Hepatic stellate cell (primary cell): ENCODE results near the gene VSIG10L.

Experiments
- DNase-seq: peaks from one replicate; pipeline ENCODE4 v3.0.0; 2011; ENCODE audit warnings: low spot score

VSIG10L gene

DNA sequence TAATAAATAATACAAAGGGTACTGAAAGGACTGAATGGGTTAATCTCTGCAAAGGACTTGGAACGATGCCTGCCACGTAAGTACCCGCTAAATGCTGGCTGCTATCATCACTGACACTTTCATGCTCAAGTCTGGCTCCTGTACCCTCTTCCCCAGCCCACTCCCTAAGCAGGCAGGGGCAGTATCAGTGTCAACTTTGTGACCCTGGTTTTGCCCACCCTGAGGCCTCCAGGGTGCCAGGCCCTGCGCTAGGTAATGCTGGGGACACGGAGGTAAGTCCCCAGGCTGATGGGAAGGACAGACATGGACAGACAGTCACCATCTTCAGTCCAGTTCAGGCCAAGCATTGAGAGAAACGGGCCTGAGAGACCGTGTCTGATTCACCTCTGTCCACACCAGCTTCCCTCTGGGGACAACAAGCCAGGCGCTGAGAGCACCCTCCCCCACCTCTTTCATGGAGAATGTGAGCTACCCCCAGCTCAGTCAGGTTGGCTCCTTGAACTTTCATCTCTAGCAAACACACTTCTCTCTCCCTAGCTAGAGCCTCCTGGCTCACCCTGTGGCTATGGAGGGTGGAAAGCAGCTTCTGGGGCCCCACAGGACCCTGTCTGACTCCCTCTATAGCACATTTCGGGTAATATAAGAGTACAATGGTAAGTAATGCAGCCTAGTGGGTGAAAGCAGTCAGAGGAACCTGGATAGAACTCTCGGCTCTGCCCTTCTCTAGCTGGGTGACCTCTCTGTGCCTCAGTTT lies 23.4 kb upstream of the VSIG10L start:
- DNase-seq, result peak; percentile 63

DNA sequence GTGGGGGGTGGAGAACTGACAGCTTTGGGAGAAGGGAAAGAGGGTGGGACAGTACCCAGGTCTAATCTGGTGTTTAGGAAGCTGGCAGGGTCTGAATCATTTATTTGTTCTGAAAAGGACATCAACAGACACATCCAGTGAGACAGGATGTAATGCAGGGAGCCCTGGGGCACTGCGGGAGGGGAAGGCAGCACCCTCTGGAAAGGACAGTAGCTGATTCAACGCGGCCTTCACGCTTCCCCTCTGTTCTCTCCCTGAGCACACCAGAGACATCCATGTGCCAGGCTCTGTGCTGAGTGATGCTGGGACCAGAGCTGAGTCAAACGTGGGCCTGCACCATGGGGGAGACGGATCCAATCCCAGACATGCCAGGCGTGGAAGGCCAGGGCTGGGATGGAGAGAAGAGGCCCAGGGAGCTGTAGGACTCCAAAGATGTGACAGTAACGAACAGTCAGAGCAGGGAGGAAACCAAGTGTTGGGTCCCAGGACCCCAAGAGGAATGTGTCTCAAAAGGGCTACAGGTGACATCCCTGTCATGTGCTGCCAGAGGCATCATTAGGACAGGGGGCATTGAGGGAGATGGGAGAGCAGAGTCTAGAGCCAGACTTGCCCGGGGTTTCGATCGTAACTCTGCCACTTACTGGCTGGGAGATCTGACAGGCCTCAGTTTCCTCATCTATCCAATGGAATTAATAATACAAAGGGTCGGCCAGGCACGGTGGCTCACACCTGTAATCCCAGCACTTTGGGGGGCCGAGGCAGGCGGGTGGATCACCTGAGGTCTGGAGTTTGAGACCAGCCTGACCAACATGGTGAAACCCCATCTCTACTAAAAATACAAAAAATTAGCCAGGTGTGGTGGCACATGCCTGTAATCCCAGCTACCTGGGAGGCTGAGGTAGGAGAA lies 22.5 kb upstream of the VSIG10L start:
- DNase-seq, result no peak

DNA sequence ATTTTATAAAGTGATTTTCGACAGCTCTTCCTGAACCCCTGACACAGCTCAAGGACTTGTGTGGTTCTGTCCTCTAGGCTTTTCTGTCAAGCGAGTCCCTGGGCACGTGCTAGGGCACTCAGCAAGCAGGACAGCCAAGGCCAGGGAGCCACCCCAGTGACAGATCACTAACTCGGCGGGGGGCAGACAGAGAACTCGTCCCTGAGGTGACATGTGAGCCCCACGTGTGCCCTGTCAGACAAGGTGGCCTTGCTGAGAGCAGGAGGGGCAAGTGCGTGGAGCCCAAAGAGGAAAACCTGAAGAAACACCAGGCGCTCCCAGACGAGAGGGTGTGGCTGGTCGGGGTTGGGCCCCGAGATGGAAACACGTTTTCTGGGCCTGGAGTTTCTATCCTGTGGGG lies 19.3 kb upstream of the VSIG10L start:
- no peak for DNase-seq

DNA sequence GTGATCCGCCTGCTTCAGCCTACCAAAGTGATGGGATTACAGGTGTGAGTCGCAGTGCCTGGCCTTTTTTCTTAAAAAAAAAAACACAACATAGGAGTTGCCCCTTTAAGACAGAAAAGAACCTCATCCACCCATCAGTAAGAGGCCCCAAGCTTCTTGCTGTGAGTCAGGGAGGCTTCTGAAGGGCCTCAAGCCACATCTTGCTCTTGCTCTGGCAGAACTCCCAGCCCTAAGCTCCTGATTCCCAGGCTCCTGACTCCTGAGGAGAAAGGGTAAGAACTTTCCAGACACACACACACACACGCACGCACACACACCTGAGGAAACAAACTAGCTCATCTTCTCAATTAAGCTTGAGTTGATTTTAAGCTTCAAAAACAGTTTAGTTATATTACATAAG lies 17.4 kb upstream of the VSIG10L start:
- peak; percentile 75 for DNase-seq

DNA sequence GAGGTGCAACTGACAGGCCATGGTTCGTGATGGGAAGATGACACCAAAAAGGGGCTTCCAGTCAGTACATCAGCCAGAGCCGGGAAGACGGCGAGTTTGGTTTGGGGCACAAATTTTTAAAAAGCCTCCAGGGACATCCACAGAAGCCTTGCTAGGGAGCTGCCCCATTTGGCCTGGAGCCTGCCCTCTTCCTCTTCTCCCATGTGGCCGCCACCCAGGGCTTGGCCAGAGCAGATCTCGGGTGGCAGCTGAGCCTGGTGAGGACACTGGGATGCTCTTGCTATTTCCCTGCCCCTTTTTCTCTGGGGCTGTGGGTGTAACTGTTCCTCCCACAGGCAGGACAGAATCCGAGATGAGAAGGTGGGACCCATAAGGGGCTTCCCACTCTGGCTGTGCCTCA lies 16.0 kb upstream of the VSIG10L start:
- DNase-seq, result no peak

DNA sequence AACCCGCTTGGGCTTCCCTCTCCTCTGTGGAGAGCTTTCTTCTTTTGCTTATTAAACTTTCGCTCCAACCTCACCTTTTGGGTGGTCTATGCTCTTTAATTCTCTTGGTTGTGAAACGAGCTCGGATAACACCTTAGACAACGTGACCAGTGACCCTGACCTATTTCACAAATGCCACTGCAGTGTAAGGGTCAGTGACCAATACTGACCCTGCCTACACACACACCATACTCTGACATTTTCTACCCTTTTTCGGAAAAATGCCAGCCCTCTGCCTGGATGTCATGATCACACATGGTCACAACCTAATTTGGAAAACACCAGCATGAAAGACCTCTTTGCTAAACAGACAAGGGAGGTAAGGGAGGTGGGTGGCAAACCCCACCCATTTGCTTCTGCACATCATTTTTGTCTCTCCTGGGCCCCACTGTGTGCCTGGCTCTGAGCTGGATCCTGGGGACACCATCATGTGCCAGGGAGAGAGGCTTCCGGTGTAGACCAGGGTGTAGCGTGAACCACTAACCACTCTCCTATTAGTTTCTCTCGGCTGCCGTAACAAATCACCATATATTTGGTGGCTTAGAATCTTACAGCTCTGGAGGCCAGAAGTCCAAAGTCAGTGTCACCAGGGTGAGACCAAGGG lies 14.3 kb upstream of the VSIG10L start:
- DNase-seq, result no peak

DNA sequence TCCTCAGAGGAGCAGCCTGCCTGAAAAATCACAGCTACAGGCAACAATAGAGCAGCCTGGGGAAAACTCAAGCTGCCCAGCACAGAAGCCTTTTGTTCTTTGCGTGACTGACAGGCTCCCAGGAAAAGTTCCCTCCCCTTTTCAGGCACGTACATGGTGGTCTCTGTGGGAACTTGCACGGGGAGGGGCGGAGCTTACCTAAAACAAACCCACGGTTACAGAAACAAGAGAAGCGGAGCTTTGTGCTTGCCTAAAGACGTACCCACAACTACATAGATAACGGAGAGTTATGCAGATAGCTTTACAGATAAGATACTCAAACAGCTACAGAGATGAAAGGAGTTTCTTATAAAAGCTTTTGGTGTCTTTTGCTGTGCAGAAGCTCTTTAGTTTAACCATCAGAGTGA lies 12.8 kb upstream of the VSIG10L start:
- DNase-seq, result no peak

DNA sequence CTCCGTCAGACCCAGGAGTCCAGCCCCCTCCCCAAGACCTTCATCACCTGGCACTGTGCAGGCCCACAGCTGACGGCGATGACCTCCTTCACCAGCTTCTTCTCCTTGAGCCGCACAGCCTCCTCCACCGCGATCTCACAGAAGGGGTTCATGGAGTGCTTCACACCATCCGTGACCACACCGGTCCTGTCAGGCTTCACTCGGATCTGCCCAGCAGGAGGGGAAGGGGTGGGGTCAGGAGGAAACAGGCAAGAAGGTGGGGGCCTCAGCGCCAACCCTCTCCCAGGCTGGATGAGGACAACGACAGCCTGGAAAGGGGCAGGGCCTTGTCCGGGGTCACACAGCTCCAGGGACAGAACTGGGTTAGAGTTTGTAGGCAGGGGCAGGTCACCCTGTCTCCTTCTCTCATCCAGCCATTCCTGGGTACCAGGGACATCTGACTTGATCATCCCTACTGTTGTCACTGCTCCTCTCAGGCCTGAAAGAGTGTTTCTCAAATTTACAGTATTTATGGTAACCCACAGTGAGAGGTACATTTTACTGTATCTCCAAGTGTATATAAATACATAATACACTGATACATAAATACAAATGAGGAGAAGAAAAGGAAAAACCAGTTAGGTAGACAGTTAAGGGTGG lies 12.3 kb upstream of the VSIG10L start:
- DNase-seq, result no peak

DNA sequence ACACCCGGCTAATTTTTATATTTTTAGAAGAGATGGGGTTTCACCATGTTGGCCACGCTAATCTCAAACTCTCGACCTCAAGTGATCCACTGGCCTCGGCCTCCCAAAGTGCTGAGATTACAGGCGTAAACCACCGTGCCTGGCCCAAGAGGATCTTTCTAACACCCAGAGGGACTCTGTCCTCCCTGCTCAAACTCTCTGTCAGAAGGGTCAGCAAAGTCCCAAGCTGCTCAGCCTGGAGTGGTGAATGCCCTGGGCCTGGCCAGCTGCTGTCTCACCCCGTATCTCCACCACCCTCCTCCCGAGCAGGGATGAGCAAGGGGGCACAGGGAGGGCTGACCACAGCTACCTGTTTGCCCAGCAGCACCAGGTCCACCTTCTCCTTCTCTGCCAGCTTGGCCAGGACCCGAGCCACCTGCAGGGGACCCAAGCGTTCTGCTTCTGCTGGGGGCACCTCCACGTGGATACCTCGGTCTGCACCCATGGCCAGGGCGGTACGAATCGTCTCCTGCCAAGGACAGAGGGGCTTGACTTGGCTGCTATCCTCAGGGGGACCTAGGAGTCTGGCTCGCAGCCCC lies 10.9 kb upstream of the VSIG10L start:
- no peak for DNase-seq

DNA sequence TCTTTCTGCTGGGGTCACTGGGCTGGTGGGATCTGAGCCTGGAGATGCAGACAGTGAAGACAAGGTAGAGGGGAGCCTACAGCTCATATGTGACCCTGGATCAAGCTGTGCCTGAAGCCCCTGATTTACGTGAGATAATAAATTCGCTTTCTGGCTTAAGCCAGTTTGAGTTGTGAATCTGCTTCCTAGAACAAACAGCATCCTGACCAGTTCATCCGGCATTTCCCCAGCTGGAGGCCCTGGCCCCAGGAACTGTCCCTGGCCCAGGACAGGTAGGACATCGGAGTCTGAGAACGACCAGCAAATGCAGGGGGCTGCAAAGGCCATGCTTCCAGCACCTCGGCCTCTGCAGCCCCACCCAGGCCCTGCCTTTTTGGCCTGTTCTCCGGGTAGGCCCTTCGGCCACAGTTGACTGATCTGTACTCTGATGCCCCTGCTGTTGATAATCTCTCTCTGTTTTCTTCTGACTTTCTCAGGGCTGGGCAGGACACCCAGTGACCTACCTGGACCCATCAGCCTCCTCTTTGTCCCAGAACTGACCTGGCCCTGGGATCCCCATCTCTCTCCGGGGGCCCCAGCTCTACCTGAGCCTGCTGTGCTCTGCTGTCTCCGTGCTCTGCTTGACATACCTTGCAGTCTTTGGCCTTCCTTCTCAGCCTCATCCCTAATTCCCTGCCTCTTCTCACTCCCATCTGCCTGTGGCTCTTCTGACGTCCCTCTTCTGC lies 9.5 kb upstream of the VSIG10L start:
- DNase-seq, result no peak

DNA sequence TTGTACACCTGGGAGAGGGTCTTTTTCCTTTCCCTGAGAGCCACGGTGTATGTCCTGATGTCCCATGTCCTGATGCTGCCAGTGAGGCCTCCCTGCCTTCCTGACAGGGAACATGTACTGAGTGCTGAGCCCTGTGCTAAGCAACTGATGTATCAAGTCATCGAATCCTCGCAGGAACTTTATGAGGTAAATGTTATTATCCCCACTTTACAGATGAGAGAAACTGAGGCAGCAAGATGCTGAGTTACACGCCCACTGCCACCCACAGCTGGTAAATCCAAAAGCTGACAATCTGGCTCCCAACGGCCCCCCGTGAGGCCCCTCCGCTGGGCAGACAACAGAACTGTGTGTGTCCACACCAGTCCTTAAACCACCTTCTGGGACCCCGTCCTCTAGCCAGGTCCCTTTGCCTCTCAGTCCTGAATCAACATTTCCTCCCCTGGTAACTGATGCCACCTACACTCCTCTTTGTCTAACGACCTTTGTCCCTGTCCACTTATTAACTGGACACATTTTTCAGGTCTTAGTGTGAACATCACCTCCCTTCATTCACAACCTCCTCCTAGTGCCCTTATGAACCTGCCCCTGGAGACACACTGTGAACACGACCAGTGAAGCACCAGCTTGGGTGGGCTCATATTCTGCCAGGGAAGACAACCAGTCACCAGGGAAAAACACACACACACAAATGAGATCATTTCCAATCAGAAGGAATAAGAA lies 5.4 kb upstream of the VSIG10L start:
- DNase-seq, result no peak

DNA sequence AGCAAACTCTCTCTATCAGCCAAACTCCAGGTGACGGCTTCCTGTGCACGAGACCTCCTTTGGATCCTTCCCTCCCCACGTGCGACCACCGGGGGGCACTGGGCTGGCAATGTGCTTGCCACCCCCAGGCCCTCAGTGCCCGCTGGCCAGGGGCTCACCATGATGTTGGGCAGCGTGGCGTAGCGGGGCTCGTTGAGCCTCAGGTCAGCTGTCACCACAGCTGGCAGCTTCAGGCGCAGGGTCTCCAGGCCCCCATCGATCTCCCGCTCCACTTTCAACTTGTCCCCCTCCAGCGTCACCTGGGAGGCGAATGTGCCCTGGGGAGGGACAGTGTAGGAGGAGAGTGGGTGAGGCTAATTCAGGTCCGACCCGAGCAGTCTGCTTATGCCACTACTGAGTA lies 4.8 kb upstream of the VSIG10L start:
- DNase-seq, result no peak

DNA sequence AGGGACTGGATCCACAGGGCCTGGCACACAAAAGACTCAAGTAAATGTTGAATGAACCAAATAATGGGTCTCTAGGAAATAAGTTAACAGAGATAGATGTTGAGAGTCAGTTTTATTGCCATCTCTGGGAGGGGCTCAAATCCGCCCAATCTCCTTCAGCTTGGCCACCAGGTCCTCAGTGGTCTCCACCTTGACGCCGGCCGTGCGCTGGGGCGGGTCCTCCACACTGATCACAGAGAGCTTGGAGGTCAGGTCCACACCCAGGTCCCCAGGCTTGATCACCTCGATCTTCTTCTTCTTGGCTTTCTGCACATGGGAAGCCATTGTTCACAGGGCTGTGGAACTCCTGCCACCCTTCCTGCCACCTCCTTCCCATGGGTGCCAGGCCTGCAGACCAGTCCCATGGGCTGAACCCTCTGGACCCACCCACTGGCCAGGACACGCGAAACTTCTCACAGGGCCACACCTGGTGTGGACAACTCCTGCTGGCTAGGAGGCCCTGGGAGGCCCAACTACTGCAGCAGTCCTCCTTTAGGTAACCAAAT lies 3.2 kb upstream of the VSIG10L start:
- DNase-seq, result no peak

DNA sequence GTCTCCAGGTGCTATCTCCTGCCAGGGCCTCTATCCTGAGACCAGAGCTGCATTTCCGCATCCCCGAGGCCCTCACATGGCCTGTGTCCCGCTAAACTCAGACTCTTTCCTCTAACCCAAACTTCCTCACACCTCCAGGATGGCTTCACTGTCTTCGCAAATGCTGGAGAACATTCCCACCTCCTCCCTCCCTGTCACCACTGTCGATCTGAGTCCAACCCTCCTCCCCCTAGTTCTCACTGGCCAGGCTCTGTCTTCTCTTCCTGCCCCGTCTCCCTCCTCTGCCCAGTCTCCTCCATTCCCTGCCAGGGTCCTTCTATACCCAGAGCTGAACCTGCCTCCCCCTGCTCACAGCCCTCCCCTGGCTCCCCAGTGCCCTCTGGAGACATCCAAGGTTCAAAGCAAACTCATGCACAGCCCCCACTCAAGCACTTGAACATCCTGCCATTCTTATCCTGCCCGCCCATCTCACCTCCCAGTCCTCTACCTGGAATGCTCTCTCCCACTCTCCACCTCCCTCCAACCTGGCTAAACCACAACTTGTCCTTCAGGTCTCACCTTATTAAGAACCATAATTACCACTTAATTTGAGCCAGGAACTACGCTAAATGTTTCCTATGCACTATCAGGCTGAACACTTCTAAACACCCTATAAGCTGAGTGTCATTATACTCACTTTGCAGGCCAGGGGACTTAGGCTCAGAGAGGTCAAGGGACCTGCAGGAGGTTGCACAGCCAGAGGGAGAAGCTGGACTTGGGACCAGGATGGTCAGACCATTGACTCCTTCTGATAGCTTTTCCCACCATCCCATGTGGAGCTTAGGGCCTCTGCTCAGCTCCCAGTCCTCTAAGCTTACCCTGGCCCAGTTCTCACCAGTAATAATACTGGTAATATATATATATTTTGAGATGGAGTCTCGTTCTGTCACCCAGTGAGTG lies 961 bp upstream of the VSIG10L start:
- no peak for DNase-seq

DNA sequence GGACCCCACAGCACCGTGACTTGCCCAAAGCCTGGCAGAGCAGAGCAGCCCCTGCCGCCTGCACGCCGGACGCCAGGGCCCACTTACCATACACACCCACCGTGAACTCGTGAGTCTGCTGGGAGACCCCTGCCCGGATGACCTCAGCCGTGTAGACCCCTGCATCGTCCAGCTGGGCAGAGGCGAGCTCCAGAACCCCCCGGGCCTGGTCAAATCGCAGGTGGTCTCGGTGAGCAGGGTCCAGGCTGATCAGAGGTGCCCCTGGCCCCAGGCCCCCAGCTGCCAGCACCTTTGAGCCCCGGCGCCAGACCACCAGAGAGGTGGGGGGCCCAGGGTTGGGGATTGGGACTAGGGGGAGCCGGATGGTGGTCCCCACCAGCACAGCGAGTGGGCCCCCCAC lies 873 bp downstream of the VSIG10L start:
- no peak for DNase-seq

DNA sequence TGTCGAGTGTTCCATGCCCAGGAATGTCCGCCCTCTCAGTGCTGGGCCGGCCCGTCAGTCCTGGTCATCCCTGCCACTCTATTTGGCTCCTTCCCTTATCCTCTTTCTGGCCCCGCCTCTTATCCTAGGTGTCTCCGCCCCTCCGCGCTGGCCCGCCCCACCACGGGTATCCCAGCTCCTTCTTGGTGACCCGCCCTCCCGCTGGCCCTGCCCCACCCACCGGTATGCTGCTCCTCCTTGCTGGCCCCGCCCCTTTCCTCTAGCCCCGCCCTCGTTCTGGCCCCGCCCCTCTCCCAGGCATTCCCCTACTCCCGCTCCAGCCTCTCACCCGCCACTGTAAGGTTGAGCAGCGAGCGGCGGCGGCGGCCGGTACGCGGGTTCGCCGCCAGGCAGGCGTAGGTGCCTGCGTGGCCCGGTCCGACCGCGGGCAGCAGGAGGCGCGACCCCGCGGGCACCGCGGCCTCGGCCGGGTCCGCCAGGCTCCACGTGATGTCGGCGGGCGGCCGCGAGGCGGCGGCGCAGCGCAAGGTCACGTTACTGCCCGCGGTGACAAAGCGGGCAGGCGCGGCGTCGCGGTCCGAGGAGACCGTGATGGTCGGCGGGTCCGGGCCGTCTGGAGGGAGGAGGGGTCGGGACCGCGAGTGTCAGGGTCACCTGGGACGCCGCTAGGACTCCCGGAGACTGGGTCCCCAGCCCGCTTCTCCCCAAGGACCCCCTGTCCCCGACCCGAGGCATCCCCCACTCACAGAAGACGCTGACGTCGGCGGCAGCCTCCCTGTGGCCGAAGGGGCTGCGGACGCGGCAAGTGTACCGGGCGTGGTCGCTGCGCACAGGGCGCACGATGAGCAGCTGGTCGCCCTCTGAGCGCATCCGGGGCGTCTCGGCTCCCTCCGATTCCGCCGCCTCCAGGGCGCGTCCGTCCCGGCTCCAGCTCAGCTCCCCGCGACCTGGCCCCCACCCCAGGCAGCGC lies 2.0 kb downstream of the VSIG10L start:
- DNase-seq, result peak; percentile 98

DNA sequence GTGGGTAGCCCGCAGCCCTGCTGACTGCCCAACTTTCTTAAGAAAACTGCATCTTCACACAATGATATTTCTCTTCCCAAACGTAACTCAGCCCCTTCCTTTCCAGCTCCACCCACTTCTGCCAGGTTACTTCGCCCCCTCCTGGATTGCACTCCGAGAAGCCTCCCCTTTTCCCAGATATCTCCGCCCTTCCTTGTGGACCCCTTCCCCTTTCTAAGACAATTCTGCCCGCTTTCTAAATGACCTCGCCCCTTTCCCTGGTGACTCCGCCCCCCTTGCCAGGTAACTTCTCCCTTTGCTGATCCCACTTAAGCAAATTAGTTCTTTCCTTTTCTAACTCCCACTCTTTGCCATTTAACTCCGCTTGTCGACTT lies 2.6 kb downstream of the VSIG10L start:
- no peak for DNase-seq
